ENCODE data around the gene SFXN2.

DNA sequence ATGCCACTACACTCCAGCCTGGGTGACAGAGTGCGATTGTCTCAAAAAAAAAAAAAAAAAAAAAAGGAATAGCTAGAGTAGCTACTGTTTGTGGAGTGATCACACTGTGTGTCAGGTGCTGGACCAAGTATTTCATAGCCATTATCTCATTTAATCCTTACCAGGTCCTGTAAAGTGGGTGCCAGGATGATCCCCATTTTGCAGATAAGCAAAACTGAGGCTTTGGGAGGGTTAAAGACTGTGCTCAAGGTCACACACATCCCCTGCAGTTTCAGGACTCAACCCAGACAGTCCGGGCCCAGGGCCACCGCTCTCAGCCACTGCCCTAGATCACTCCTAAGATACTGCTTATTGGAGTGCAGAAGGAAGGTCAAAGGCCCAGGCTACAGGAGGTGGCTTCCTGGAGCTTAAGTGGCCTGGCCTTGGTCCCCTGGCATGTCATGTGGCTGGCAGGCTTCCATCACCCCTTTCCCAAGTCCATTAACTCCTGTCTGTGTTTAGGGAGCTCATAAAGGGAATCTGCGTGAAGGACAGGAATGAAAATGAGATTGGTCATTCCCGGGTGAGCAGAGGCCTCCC, 16.9 kb downstream of the SFXN2 start:
- TF ChIP-seq, protein P1, sequence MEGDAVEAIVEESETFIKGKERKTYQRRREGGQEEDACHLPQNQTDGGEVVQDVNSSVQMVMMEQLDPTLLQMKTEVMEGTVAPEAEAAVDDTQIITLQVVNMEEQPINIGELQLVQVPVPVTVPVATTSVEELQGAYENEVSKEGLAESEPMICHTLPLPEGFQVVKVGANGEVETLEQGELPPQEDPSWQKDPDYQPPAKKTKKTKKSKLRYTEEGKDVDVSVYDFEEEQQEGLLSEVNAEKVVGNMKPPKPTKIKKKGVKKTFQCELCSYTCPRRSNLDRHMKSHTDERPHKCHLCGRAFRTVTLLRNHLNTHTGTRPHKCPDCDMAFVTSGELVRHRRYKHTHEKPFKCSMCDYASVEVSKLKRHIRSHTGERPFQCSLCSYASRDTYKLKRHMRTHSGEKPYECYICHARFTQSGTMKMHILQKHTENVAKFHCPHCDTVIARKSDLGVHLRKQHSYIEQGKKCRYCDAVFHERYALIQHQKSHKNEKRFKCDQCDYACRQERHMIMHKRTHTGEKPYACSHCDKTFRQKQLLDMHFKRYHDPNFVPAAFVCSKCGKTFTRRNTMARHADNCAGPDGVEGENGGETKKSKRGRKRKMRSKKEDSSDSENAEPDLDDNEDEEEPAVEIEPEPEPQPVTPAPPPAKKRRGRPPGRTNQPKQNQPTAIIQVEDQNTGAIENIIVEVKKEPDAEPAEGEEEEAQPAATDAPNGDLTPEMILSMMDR (IDR thresholded peaks at IDR 0.05 in 4 of 5, conservative IDR thresholded peaks at IDR 0.05 in 1 of 5), result no peak
- TF ChIP-seq POLR2A (IDR thresholded peaks at IDR 0.05), result no peak

All from gastrocnemius medialis (tissue), 4 donors.